Testis (tissue), 2 donors: ENCODE data around the gene TEKT3.

Experiments used
- CTCF ChIP-seq, 3 experiments: fragments of 450-650 bp in 2 of 3; fragments of 200-600 bp in 1 of 3; sonication (generic) in 1 of 3; IDR thresholded peaks; one replicate each; pipeline ENCODE4 v1.5.1; 2016 to 2019; ENCODE audit warnings: antibody characterized with exemption in 3 of 3, mild to moderate bottlenecking in 2 of 3, moderate library complexity in 1 of 3
- POLR2A ChIP-seq: fragments of 450-650 bp; IDR thresholded peaks from one replicate; pipeline ENCODE4 v1.6.1; 2017; ENCODE audit warnings: antibody characterized with exemption, mild to moderate bottlenecking, moderate library complexity

- TF ChIP-seq POLR2A (no peak), CTCF (IDR thresholded peaks at IDR 0.05) (no peak)
Observed at GRCh38 chr17:15382914-15383313, 41.5 kb upstream of the TEKT3 start.
